WTC11 (cell line): ENCODE data around the gene C4orf50.

Source experiments
- FOXK1 ChIP-seq: sonication (generic); formaldehyde crosslinking; IDR thresholded peaks from 2 replicates; pipeline ENCODE4 v1.8.0; 2022; ENCODE audit warnings: mild to moderate bottlenecking, moderate library complexity, missing genetic modification reagents
- TF ChIP-seq, protein P1 (sequence below): sonication (generic); formaldehyde crosslinking; IDR thresholded peaks from 2 replicates; pipeline ENCODE4 v1.8.1; 2022; ENCODE audit warnings: low read depth, mild to moderate bottlenecking, moderate library complexity, missing genetic modification reagents, borderline replicate concordance
- TF ChIP-seq, protein P2 (sequence below): sonication (generic); formaldehyde crosslinking; IDR thresholded peaks from 2 replicates; pipeline ENCODE4 v1.8.1; 2022; ENCODE audit warnings: missing genetic modification reagents, borderline replicate concordance

DNA sequence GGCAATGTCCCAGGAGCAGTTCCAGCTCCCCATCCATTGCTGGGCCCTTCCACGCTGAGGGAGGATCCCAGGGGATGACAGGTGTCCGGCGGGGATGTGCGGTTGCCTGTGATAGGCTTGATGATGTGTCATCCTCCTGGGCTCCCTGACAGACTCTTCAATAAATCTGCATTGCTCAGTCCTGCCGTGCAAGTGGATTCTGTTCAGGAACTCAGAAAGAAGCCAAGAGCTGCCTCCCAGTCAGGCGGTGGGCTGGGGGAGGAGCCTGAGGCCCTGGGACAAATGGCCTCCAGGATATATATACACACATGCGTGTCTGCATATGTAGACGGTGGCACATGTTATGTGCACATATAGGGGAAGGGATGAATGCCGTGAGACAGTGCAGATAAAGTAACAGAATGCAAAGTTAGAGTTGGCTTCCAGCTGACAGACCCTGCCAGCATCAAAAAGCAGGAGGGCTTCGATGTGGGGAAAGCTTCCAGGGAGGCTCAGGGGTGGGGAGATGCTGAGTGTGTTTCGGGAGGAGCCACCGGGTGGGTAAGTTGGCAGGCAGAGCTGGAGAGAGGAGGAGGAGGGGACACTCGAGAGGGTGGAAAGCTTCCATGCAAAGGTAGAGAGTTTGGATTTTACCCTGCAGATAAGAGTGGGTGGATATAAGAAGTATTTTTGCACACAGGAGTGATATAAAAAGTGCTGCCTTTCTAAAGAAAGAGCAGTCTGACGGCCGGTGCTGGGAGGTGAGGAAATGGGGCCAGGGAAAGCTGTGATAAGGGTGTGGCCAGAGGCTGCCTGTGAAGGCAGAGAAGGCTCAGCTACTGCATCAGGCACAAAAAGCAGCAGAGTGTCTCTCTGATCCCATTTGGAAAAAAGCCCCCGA is 96.9 kb downstream of the C4orf50 start:
- TF ChIP-seq, protein P1, sequence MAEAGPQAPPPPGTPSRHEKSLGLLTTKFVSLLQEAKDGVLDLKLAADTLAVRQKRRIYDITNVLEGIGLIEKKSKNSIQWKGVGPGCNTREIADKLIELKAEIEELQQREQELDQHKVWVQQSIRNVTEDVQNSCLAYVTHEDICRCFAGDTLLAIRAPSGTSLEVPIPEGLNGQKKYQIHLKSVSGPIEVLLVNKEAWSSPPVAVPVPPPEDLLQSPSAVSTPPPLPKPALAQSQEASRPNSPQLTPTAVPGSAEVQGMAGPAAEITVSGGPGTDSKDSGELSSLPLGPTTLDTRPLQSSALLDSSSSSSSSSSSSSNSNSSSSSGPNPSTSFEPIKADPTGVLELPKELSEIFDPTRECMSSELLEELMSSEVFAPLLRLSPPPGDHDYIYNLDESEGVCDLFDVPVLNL (CRISPR knock-in tag), result no peak
- no peak for TF ChIP-seq FOXK1
- TF ChIP-seq, protein P2, sequence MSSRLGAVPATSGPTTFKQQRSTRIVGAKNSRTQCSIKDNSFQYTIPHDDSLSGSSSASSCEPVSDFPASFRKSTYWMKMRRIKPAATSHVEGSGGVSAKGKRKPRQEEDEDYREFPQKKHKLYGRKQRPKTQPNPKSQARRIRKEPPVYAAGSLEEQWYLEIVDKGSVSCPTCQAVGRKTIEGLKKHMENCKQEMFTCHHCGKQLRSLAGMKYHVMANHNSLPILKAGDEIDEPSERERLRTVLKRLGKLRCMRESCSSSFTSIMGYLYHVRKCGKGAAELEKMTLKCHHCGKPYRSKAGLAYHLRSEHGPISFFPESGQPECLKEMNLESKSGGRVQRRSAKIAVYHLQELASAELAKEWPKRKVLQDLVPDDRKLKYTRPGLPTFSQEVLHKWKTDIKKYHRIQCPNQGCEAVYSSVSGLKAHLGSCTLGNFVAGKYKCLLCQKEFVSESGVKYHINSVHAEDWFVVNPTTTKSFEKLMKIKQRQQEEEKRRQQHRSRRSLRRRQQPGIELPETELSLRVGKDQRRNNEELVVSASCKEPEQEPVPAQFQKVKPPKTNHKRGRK (CRISPR knock-in tag), result no peak
